Measurements from ENCODE around the gene KDM6A. TPM values are rescaled to one million over a fixed set of nuclear protein-coding genes. Genes with fewer than 3 reads are reported as not detected.
"Not testable (repeated sequence)": the region's sequence is repeated elsewhere in the genome, so short reads cannot be mapped to it uniquely, and the experiment has no call there.

KDM6A gene
- polyA plus RNA-seq, 1 donor, result 41.7 TPM

GRCh38 chrX:44961817-44962607 lies 89.0 kb downstream of the KDM6A start:
- DNase-seq, result no peak

- DNase-seq, result no peak
Observed at GRCh38 chrX:44962944-44963343, 90.0 kb downstream of the KDM6A start.

GRCh38 chrX:44967221-44967620 lies 94.2 kb downstream of the KDM6A start:
- DNase-seq, result no peak

- DNase-seq, result no peak
Observed at GRCh38 chrX:44970709-44971108, 97.7 kb downstream of the KDM6A start.

- DNase-seq, result no peak
Observed at GRCh38 chrX:44971674-44972073, 98.7 kb downstream of the KDM6A start.

- DNase-seq, result no peak
Observed at GRCh38 chrX:44972132-44972531, 99.1 kb downstream of the KDM6A start.

- DNase-seq, result no peak
Observed at GRCh38 chrX:44973420-44973932, 100.5 kb downstream of the KDM6A start.

- no peak for DNase-seq
Observed at GRCh38 chrX:44974451-44974850, 101.5 kb downstream of the KDM6A start.

GRCh38 chrX:44975666-44976263 lies 102.8 kb downstream of the KDM6A start:
- no peak for DNase-seq

- DNase-seq, result no peak
Observed at GRCh38 chrX:44978976-44979375, 106.0 kb downstream of the KDM6A start.

GRCh38 chrX:44980403-44980802 lies 107.4 kb downstream of the KDM6A start:
- DNase-seq, result no peak

- no peak for DNase-seq
Observed at GRCh38 chrX:44980883-44981282, 107.9 kb downstream of the KDM6A start.

GRCh38 chrX:44989995-44990770 lies 117.2 kb downstream of the KDM6A start:
- no peak for DNase-seq

- no peak for DNase-seq
Observed at GRCh38 chrX:44992775-44993174, 119.8 kb downstream of the KDM6A start.

- DNase-seq, result no peak
Observed at GRCh38 chrX:44996277-44996676, 123.3 kb downstream of the KDM6A start.

GRCh38 chrX:44997282-44997812 lies 124.4 kb downstream of the KDM6A start:
- no peak for DNase-seq

- DNase-seq, result no peak
Observed at GRCh38 chrX:44997888-44998287, 124.9 kb downstream of the KDM6A start.

- not testable (repeated sequence) for DNase-seq
Observed at GRCh38 chrX:44999237-44999636, 126.2 kb downstream of the KDM6A start.

GRCh38 chrX:44999872-45000271 lies 126.9 kb downstream of the KDM6A start:
- not testable (repeated sequence) for DNase-seq

GRCh38 chrX:45001048-45001447 lies 128.1 kb downstream of the KDM6A start:
- DNase-seq, result peak; percentile 19

- no peak for DNase-seq
Observed at GRCh38 chrX:45003085-45003484, 130.1 kb downstream of the KDM6A start.

GRCh38 chrX:45006002-45006800 lies 133.2 kb downstream of the KDM6A start:
- no peak for DNase-seq
